Neural progenitor cell (in vitro differentiated cells): ENCODE results near the gene SEMA3D. TPM values are rescaled to one million over a fixed set of nuclear protein-coding genes. Genes with fewer than 3 reads are reported as not detected.

Source experiments
- DNase-seq: peaks from one replicate; pipeline ENCODE4 v3.0.0-alpha.2; 2016; ENCODE audit warnings: low spot score
- H2AFZ ChIP-seq: fragments of 200-600 bp; sonication (generic); replicated peaks from 2 replicates; pipeline ENCODE4 v1.6.1; 2016; ENCODE audit warnings: antibody characterized with exemption
- H3F3A ChIP-seq: fragments of 200-600 bp; sonication (generic); 2 replicates; pipeline ENCODE4 v1.6.1; 2016; ENCODE audit warnings: antibody characterized with exemption, low read depth
- H3K27ac ChIP-seq: fragments of 200-600 bp; sonication (generic); 2 replicates; pipeline ENCODE4 v1.5.1; 2016; ENCODE audit warnings: mild to moderate bottlenecking
- H3K27me3 ChIP-seq: fragments of 200-600 bp; sonication (generic); 2 replicates; pipeline ENCODE4 v1.6.1; 2016; ENCODE audit warnings: mild to moderate bottlenecking, moderate library complexity
- H3K36me3 ChIP-seq: fragments of 200-600 bp; sonication (generic); 2 replicates; pipeline ENCODE4 v1.5.1; 2016
- H3K4me1 ChIP-seq: fragments of 200-600 bp; sonication (generic); 2 replicates; pipeline ENCODE4 v1.6.1; 2016; ENCODE audit warnings: mixed run types
- H3K4me2 ChIP-seq: fragments of 200-600 bp; sonication (generic); 2 replicates; pipeline ENCODE4 v1.6.1; 2016
- H3K4me3 ChIP-seq: fragments of 200-600 bp; sonication (generic); 2 replicates; pipeline ENCODE4 v1.5.1; 2016
- H3K79me2 ChIP-seq: fragments of 200-600 bp; sonication (generic); 2 replicates; pipeline ENCODE4 v1.6.1; 2016; ENCODE audit warnings: low read depth
- H3K9ac ChIP-seq: fragments of 200-600 bp; sonication (generic); 2 replicates; pipeline ENCODE4 v1.6.1; 2016
- H3K9me3 ChIP-seq: fragments of 200-600 bp; sonication (generic); 2 replicates; pipeline ENCODE4 v1.5.1; 2016; ENCODE audit warnings: low read depth
- H4K20me1 ChIP-seq: fragments of 200-600 bp; sonication (generic); 2 replicates; pipeline ENCODE4 v1.6.1; 2016; ENCODE audit warnings: low read depth
- H3K27ac Mint-ChIP-seq: 3 replicates; pipeline ENCODE4 v1.8.0; 2021; ENCODE audit warnings: mixed read lengths
- H3K27me3 Mint-ChIP-seq: 2 replicates; pipeline ENCODE4 v1.8.0; 2022; ENCODE audit warnings: low read depth, mild to moderate bottlenecking, inconsistent platforms, moderate library complexity, mixed read lengths; ENCODE audit not compliant: insufficient read depth
- H3K36me3 Mint-ChIP-seq: 3 replicates; pipeline ENCODE4 v1.8.0; 2021; ENCODE audit warnings: mixed read lengths
- H3K4me1 Mint-ChIP-seq: 3 replicates; pipeline ENCODE4 v1.8.0; 2021; ENCODE audit warnings: mixed read lengths
- H3K4me3 Mint-ChIP-seq: 3 replicates; pipeline ENCODE4 v1.8.0; 2021; ENCODE audit warnings: mild to moderate bottlenecking, moderate library complexity, mixed read lengths
- H3K9me3 Mint-ChIP-seq: 3 replicates; pipeline ENCODE4 v1.8.0; 2020; ENCODE audit warnings: mixed read lengths
- EZH2 ChIP-seq: fragments of 200-600 bp; sonication (generic); IDR thresholded peaks from 2 replicates; pipeline ENCODE4 v1.6.1; 2017; ENCODE audit warnings: antibody characterized with exemption, mild to moderate bottlenecking, moderate library complexity
- EZH2phosphoT487 ChIP-seq: fragments of 200-600 bp; sonication (generic); IDR thresholded peaks from 2 replicates; pipeline ENCODE4 v1.6.1; 2017; ENCODE audit warnings: antibody characterized with exemption
- total RNA-seq: library from RNA; depleted of rRNA; stranded (reverse); fragments of >200 nt; gene quantifications from 2 replicates; pipeline ENCODE4 v1.2.3, GENCODE V29; 2015; ENCODE audit warnings: low replicate concordance
- TF ChIP-seq, protein P1 (sequence below): fragments of 200-600 bp; sonication (generic); IDR thresholded peaks from 2 replicates; pipeline ENCODE4 v1.5.1; 2017; ENCODE audit warnings: antibody characterized with exemption, mild to moderate bottlenecking

SEMA3D gene
- total RNA-seq, 1 donor from 2014 or later: 0.99 TPM

DNA sequence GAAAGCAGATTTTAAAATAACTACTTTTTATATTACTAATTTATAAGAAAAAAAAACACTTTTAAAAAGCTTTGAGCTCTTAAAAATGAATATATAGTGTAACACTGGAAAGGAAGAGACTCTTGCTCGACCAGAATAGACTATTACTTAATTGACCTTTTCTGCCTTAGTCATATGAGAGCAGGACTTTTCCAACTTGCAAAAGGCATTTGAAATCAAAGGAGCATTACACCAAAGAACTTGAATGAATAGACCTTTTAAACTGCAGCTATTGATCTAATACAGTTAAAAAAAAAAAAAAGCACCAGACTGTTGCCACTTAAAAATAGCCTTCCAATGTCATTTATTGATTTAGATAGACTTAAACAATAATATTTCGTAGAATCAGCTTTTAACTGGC is 17.2 kb upstream of the SEMA3D start:
- no peaks in the 10 kb centered on the region for H3K79me2 ChIP-seq
- Mint-ChIP-seq H3K36me3 (no peaks in the 10 kb centered on the region), H3K4me1 (peaks cover 3% of the 10 kb centered on the region), H3K9me3 (peaks cover 6% of the 10 kb centered on the region), H3K27me3 (no peaks in the 10 kb centered on the region), H3K4me3 (no peak overlapping the region), H3K27ac (no peak overlapping the region)
- no peak overlapping the region for H3K4me3 ChIP-seq
- H3K9ac ChIP-seq: no peak overlapping the region
- no peaks in the 10 kb centered on the region for H4K20me1 ChIP-seq
- DNase-seq: no peak
- H3K27ac ChIP-seq: no peak overlapping the region
- H2AFZ ChIP-seq: no peak overlapping the region
- H3F3A ChIP-seq: no peaks in the 10 kb centered on the region
- H3K36me3 ChIP-seq: no peaks in the 10 kb centered on the region
- no peak for TF ChIP-seq EZH2
- no peak for TF ChIP-seq EZH2phosphoT487
- no peaks in the 10 kb centered on the region for H3K9me3 ChIP-seq
- no peaks in the 10 kb centered on the region for H3K4me1 ChIP-seq
- no peaks in the 10 kb centered on the region for H3K27me3 ChIP-seq
- no peak overlapping the region for H3K4me2 ChIP-seq

DNA sequence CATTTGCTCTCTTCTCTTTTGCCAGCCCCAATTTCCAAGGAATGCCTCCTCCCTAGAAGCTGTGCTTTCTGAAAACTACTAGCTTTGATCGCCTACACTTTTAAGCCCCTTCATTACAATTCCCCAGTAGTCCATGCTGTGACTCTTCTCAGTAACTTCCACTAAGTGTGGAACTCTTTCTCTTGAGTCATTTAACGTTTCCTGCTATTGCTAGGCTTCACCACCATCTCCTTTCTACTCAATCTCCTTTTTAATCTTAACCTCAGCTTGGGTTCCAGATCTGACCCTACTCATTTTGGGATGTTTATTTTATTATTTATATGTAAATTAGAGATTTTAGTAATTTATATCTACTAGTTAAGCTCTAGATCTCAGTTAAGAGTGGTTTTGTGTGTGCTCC is 14.4 kb upstream of the SEMA3D start:
- peaks cover 3% of the 10 kb centered on the region for H3K4me1 Mint-ChIP-seq
- Histone ChIP-seq H3K4me1 (no peaks in the 10 kb centered on the region), H3K9me3 (no peaks in the 10 kb centered on the region), H3K27me3 (no peaks in the 10 kb centered on the region), H3K36me3 (no peaks in the 10 kb centered on the region), H3K4me2 (no peak overlapping the region), H2AFZ (no peak overlapping the region), H3F3A (no peaks in the 10 kb centered on the region), H4K20me1 (no peaks in the 10 kb centered on the region), H3K9ac (no peak overlapping the region), H3K27ac (no peak overlapping the region), H3K4me3 (no peak overlapping the region), H3K79me2 (no peaks in the 10 kb centered on the region)
- H3K27me3 Mint-ChIP-seq: peaks cover 2% of the 10 kb centered on the region
- H3K36me3 Mint-ChIP-seq: no peaks in the 10 kb centered on the region
- TF ChIP-seq, protein P1, sequence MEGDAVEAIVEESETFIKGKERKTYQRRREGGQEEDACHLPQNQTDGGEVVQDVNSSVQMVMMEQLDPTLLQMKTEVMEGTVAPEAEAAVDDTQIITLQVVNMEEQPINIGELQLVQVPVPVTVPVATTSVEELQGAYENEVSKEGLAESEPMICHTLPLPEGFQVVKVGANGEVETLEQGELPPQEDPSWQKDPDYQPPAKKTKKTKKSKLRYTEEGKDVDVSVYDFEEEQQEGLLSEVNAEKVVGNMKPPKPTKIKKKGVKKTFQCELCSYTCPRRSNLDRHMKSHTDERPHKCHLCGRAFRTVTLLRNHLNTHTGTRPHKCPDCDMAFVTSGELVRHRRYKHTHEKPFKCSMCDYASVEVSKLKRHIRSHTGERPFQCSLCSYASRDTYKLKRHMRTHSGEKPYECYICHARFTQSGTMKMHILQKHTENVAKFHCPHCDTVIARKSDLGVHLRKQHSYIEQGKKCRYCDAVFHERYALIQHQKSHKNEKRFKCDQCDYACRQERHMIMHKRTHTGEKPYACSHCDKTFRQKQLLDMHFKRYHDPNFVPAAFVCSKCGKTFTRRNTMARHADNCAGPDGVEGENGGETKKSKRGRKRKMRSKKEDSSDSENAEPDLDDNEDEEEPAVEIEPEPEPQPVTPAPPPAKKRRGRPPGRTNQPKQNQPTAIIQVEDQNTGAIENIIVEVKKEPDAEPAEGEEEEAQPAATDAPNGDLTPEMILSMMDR: no peak
- TF ChIP-seq EZH2 (no peak), EZH2phosphoT487 (no peak)
- no peak for DNase-seq
- H3K4me3 Mint-ChIP-seq: no peak overlapping the region
- H3K9me3 Mint-ChIP-seq: peaks cover 6% of the 10 kb centered on the region
- no peak overlapping the region for H3K27ac Mint-ChIP-seq

DNA sequence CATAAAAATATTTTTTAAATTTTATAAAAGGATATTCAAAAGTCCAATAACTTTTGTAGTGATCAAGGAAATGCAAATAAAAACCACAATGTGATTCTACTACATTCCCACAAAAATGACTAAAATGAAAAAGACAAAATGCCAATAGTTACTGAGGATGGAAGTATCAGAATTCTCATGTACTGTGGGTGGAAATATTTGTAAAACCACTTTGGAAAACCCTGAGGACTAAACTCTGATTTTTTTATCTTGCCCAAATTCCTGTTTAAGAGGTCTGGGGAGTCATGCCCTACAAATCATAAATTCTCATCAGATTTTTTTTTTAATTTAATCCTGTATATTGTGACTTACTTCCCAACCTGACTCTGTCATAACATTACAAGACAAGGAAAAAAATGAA is 9.8 kb upstream of the SEMA3D start:
- no peak overlapping the region for H3K4me2 ChIP-seq
- Mint-ChIP-seq H3K27me3 (peaks cover 2% of the 10 kb centered on the region), H3K4me3 (no peak overlapping the region), H3K9me3 (peaks cover 6% of the 10 kb centered on the region), H3K36me3 (no peaks in the 10 kb centered on the region), H3K4me1 (no peaks in the 10 kb centered on the region), H3K27ac (no peak overlapping the region)
- no peaks in the 10 kb centered on the region for H3K36me3 ChIP-seq
- H3K4me1 ChIP-seq: no peaks in the 10 kb centered on the region
- no peak overlapping the region for H2AFZ ChIP-seq
- H3F3A ChIP-seq: no peaks in the 10 kb centered on the region
- DNase-seq: no peak
- H3K79me2 ChIP-seq: no peaks in the 10 kb centered on the region
- no peak overlapping the region for H3K4me3 ChIP-seq
- no peak overlapping the region for H3K9ac ChIP-seq
- no peaks in the 10 kb centered on the region for H3K9me3 ChIP-seq
- no peaks in the 10 kb centered on the region for H4K20me1 ChIP-seq
- TF ChIP-seq EZH2phosphoT487 (no peak), EZH2 (no peak)
- TF ChIP-seq, protein P1: no peak
- H3K27ac ChIP-seq: no peak overlapping the region
- H3K27me3 ChIP-seq: no peaks in the 10 kb centered on the region

DNA sequence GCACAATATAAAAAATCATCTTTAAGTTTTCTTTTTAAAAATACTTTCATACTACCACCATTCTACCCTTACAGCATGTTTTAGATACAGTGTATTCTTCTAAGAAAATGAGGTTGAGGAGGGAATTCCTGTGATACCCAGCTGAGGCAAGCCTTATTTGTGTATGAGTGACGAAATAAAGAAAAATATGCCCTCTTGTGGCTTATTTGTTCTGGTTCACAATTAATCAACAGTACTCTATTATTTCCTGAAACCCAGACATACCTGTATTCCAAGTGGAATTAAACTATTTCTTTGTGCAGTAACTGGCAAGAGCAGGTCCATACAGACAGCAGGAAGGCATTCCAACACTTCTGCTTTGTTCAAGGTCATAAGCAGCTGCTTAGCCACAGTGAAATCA is 4.5 kb upstream of the SEMA3D start:
- no peak overlapping the region for H3K27ac Mint-ChIP-seq
- H3K4me1 Mint-ChIP-seq: peaks cover 13% of the 10 kb centered on the region
- Histone ChIP-seq H3K36me3 (no peaks in the 10 kb centered on the region), H3K4me2 (no peak overlapping the region), H3K27ac (no peak overlapping the region), H3F3A (peaks cover 2% of the 10 kb centered on the region), H3K27me3 (peaks cover 25% of the 10 kb centered on the region), H4K20me1 (no peaks in the 10 kb centered on the region), H3K9ac (no peak overlapping the region), H2AFZ (no peak overlapping the region), H3K4me1 (no peaks in the 10 kb centered on the region), H3K79me2 (no peaks in the 10 kb centered on the region), H3K4me3 (no peak overlapping the region), H3K9me3 (no peaks in the 10 kb centered on the region)
- TF ChIP-seq EZH2phosphoT487: no peak
- TF ChIP-seq, protein P1: peak; percentile 18
- no peaks in the 10 kb centered on the region for H3K36me3 Mint-ChIP-seq
- H3K9me3 Mint-ChIP-seq: no peaks in the 10 kb centered on the region
- peaks cover 2% of the 10 kb centered on the region for H3K27me3 Mint-ChIP-seq
- no peak overlapping the region for H3K4me3 Mint-ChIP-seq
- DNase-seq: peak; percentile 9
